ENCODE measurements around the gene ZBTB16. TPM values are rescaled to one million over a fixed set of nuclear protein-coding genes. Genes with fewer than 3 reads are reported as not detected.

Gene ZBTB16
- total and polyA plus RNA-seq, 2 experiments from 2014 or later, result 0.29 to 1.4 TPM

DNA sequence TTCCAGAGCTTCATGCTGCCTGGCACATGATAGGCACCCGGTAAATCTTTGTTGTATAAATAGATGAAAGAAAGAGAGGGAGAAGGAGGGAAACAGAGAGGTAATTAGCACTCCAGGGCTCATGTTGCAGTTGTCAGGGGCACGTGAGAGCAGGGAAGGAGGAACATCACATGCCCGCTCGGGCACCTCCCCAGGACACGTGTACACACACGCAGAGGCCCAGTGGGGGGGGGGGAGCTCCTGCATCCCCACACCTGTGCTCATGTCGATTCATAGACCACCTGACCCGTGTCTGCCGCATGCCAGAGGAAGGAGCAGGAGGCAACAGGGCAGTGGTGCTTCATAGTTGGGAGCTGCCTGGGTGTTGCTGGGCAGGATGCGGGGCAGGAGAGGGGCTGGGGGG lies 199.6 kb downstream of the ZBTB16 start (continued):
- TF ChIP-seq, protein P1, sequence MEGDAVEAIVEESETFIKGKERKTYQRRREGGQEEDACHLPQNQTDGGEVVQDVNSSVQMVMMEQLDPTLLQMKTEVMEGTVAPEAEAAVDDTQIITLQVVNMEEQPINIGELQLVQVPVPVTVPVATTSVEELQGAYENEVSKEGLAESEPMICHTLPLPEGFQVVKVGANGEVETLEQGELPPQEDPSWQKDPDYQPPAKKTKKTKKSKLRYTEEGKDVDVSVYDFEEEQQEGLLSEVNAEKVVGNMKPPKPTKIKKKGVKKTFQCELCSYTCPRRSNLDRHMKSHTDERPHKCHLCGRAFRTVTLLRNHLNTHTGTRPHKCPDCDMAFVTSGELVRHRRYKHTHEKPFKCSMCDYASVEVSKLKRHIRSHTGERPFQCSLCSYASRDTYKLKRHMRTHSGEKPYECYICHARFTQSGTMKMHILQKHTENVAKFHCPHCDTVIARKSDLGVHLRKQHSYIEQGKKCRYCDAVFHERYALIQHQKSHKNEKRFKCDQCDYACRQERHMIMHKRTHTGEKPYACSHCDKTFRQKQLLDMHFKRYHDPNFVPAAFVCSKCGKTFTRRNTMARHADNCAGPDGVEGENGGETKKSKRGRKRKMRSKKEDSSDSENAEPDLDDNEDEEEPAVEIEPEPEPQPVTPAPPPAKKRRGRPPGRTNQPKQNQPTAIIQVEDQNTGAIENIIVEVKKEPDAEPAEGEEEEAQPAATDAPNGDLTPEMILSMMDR (conservative IDR thresholded peaks at IDR 0.05; ENCODE audit: low read depth in 2 of 2), result no peak
- no peak for TF ChIP-seq ZNF114 (CRISPR knock-in tag; IDR thresholded peaks at IDR 0.05)
- TF ChIP-seq, protein P2, sequence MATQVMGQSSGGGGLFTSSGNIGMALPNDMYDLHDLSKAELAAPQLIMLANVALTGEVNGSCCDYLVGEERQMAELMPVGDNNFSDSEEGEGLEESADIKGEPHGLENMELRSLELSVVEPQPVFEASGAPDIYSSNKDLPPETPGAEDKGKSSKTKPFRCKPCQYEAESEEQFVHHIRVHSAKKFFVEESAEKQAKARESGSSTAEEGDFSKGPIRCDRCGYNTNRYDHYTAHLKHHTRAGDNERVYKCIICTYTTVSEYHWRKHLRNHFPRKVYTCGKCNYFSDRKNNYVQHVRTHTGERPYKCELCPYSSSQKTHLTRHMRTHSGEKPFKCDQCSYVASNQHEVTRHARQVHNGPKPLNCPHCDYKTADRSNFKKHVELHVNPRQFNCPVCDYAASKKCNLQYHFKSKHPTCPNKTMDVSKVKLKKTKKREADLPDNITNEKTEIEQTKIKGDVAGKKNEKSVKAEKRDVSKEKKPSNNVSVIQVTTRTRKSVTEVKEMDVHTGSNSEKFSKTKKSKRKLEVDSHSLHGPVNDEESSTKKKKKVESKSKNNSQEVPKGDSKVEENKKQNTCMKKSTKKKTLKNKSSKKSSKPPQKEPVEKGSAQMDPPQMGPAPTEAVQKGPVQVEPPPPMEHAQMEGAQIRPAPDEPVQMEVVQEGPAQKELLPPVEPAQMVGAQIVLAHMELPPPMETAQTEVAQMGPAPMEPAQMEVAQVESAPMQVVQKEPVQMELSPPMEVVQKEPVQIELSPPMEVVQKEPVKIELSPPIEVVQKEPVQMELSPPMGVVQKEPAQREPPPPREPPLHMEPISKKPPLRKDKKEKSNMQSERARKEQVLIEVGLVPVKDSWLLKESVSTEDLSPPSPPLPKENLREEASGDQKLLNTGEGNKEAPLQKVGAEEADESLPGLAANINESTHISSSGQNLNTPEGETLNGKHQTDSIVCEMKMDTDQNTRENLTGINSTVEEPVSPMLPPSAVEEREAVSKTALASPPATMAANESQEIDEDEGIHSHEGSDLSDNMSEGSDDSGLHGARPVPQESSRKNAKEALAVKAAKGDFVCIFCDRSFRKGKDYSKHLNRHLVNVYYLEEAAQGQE (IDR thresholded peaks at IDR 0.05; ENCODE audit: unreplicated experiment), result no peak
- TF ChIP-seq STAT1 (IDR thresholded peaks at IDR 0.05; ENCODE audit: unreplicated experiment), result no peak
- no peak for TF ChIP-seq CREB1 (CRISPR knock-in tag; IDR thresholded peaks at IDR 0.05; ENCODE audit: low read depth)
- TF ChIP-seq NANOG (IDR thresholded peaks at IDR 0.05; ENCODE audit: borderline replicate concordance), result no peak
- TF ChIP-seq JUNB (IDR thresholded peaks at IDR 0.05; ENCODE audit: unreplicated experiment), result no peak
- TF ChIP-seq EZH2phosphoT487 (IDR thresholded peaks at IDR 0.05; ENCODE audit: unreplicated experiment), result no peak
- TF ChIP-seq EZH2 (IDR thresholded peaks at IDR 0.05; ENCODE audit: low read depth, unreplicated experiment), result no peak

DNA sequence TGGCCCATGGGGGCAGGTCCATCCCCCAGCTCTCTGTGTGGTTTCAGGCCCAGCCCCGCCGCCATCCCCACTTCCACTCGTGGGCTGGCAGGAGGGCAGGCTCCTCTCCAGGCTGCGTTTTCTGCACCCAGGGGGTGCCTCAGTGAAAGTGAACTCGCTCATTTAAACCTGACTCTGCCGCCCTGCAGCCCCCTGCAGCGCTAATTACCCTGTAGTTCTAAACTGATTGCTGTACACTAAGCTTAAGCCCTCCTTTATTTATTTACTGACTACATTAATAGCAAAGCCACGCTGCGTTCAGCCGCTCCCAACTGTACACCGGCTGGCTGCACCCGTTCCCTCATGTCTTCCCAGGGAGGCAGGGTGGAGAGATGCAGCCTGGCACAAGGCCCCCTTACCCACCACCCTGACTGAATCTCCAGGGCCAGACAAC lies 200.1 kb downstream of the ZBTB16 start:
- no peak overlapping the region for H3K4me3 ChIP-seq
- H3K4me1 ChIP-seq (ENCODE audit: insufficient read depth), result peaks cover 6% of the 10 kb centered on the region
- no peaks in the 10 kb centered on the region for H3K79me2 ChIP-seq (replicated peaks; ENCODE audit: insufficient read depth)
- no peak overlapping the region for H2AFZ ChIP-seq
- H3K27ac Mint-ChIP-seq, result no peak overlapping the region
- H3K4me2 ChIP-seq, result no peak overlapping the region
- ATAC-seq, result no peak
- H3K4me3 Mint-ChIP-seq, result no peak overlapping the region
- peaks cover 5% of the 10 kb centered on the region for H3K27me3 Mint-ChIP-seq (ENCODE audit: insufficient read depth, low read depth, poor library complexity)
- peaks cover 17% of the 10 kb centered on the region for H3K4me1 Mint-ChIP-seq
- no peaks in the 10 kb centered on the region for H3K9me2 ChIP-seq (ENCODE audit: insufficient read depth)
- H3K36me3 Mint-ChIP-seq (ENCODE audit: low read depth), result no peaks in the 10 kb centered on the region
- no peak for DNase-seq (ENCODE audit: low spot score)
- H3K27me3 ChIP-seq (ENCODE audit: insufficient read depth), result no peaks in the 10 kb centered on the region
- no peaks in the 10 kb centered on the region for H3K9me3 Mint-ChIP-seq
- no peaks in the 10 kb centered on the region for H4K20me1 ChIP-seq (replicated peaks; ENCODE audit: insufficient read depth)
- H3K36me3 ChIP-seq (ENCODE audit: insufficient read depth), result no peaks in the 10 kb centered on the region
- no peak overlapping the region for H3K27ac ChIP-seq (ENCODE audit: low read depth)
- no peaks in the 10 kb centered on the region for H3F3A ChIP-seq (replicated peaks; ENCODE audit: low read depth)
- TF ChIP-seq ZNF331 (CRISPR knock-in tag; IDR thresholded peaks at IDR 0.05; ENCODE audit: low read depth), result no peak
- TF ChIP-seq CREB1 (CRISPR knock-in tag; IDR thresholded peaks at IDR 0.05; ENCODE audit: low read depth), result no peak
- TF ChIP-seq STAT1 (IDR thresholded peaks at IDR 0.05; ENCODE audit: unreplicated experiment), result no peak
- TF ChIP-seq POLR2AphosphoS5 (IDR thresholded peaks at IDR 0.05; ENCODE audit: low read depth), result no peak
- TF ChIP-seq, protein P2 (IDR thresholded peaks at IDR 0.05; ENCODE audit: unreplicated experiment), result no peak
- TF ChIP-seq NANOG (IDR thresholded peaks at IDR 0.05; ENCODE audit: borderline replicate concordance), result no peak
- TF ChIP-seq, protein P3, sequence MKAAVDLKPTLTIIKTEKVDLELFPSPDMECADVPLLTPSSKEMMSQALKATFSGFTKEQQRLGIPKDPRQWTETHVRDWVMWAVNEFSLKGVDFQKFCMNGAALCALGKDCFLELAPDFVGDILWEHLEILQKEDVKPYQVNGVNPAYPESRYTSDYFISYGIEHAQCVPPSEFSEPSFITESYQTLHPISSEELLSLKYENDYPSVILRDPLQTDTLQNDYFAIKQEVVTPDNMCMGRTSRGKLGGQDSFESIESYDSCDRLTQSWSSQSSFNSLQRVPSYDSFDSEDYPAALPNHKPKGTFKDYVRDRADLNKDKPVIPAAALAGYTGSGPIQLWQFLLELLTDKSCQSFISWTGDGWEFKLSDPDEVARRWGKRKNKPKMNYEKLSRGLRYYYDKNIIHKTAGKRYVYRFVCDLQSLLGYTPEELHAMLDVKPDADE (IDR thresholded peaks at IDR 0.05), result no peak
- no peak for TF ChIP-seq EZH2 (IDR thresholded peaks at IDR 0.05; ENCODE audit: low read depth, unreplicated experiment)
- TF ChIP-seq, protein P1 (conservative IDR thresholded peaks at IDR 0.05; ENCODE audit: low read depth in 2 of 2), result no peak
- no peak for TF ChIP-seq JUNB (IDR thresholded peaks at IDR 0.05; ENCODE audit: unreplicated experiment)
- no peak for TF ChIP-seq ZNF114 (CRISPR knock-in tag; IDR thresholded peaks at IDR 0.05)

Data from GM23338 (cell line).